IMR-90 (cell line): ENCODE data around the gene MAOA. TPM values are rescaled to one million over a fixed set of nuclear protein-coding genes. Genes with fewer than 3 reads are reported as not detected.

Experiments used
- ATAC-seq: fragments of 200-7000 bp; cut with Tn5 transposase; 2 replicates; pipeline ENCODE4 v1.9.1; 2020; ENCODE audit warnings: low read depth, mild to moderate bottlenecking, moderate library complexity
- BruUV-seq: library from RNA; stranded (reverse); fragments of 400-500 nt; replicated peaks from 2 replicates; lab custom pipeline; 2021; lab: Mats Ljungman, UMichigan
- CTCF ChIA-PET: fragments of 300-600 bp; formaldehyde crosslinking; extraction: SDS; loops from one replicate; lab custom pipeline; 2021; ENCODE audit warnings: antibody characterized with exemption; lab: Yijun Ruan, JAX
- POLR2A ChIA-PET: fragments of 300-600 bp; sonication (Branson Sonifier 250); formaldehyde crosslinking; loops from one replicate; lab custom pipeline; 2022; ENCODE audit warnings: antibody characterized with exemption; ENCODE audit not compliant: unreplicated experiment; lab: Charles Lee
- DNase-seq: peaks from one replicate; pipeline ENCODE4 v3.0.0; 2013
- H2AFZ ChIP-seq: replicated peaks from 2 replicates; pipeline ENCODE3; 2013; ENCODE audit warnings: low read length, mild to moderate bottlenecking; ENCODE audit not compliant: poor library complexity
- H2AK5ac ChIP-seq: 2 replicates; pipeline ENCODE4 v1.6.1; 2013; ENCODE audit warnings: low read depth, low read length, inconsistent platforms
- H2AK9ac ChIP-seq: replicated peaks from 2 replicates; pipeline ENCODE3; 2013; ENCODE audit warnings: mild to moderate bottlenecking, low read depth, low read length, moderate library complexity; ENCODE audit not compliant: poor library complexity
- H2BK120ac ChIP-seq: 2 replicates; pipeline ENCODE4 v1.6.1; 2013; ENCODE audit warnings: low read depth, low read length, inconsistent platforms
- H2BK15ac ChIP-seq: 3 replicates; pipeline ENCODE4 v1.6.1; 2013; ENCODE audit warnings: low read depth, low read length, inconsistent platforms
- H2BK20ac ChIP-seq: 2 replicates; pipeline ENCODE4 v1.6.1; 2013; ENCODE audit warnings: low read depth, mild to moderate bottlenecking, inconsistent platforms, low read length, moderate library complexity
- H2BK5ac ChIP-seq: 2 replicates; pipeline ENCODE4 v1.6.1; 2013; ENCODE audit warnings: mild to moderate bottlenecking, low read depth, low read length, inconsistent platforms; ENCODE audit not compliant: poor library complexity, severe bottlenecking
- H3K14ac ChIP-seq: replicated peaks from 2 replicates; pipeline ENCODE4 v1.6.1; 2013; ENCODE audit warnings: low read depth, low read length, inconsistent platforms
- H3K18ac ChIP-seq: 2 replicates; pipeline ENCODE4 v1.6.1; 2013; ENCODE audit warnings: low read depth, low read length, control low read depth
- H3K23ac ChIP-seq: 2 replicates; pipeline ENCODE4 v1.6.1; 2013; ENCODE audit warnings: low read depth, low read length, inconsistent platforms
- H3K27ac ChIP-seq: 2 replicates; pipeline ENCODE4 v1.5.1; 2013; ENCODE audit warnings: mild to moderate bottlenecking, control low read depth, low read length; ENCODE audit not compliant: insufficient read depth
- H3K27me3 ChIP-seq: 2 replicates; pipeline ENCODE4 v1.6.1; 2013; ENCODE audit warnings: low read length; ENCODE audit not compliant: control insufficient read depth, insufficient read depth
- H3K36me3 ChIP-seq: 2 replicates; pipeline ENCODE4 v1.6.1; 2013; ENCODE audit warnings: low read length, mixed read lengths; ENCODE audit not compliant: control insufficient read depth, insufficient read depth
- H3K4ac ChIP-seq: 2 replicates; pipeline ENCODE4 v1.6.1; 2013; ENCODE audit warnings: low read depth, low read length, inconsistent platforms
- H3K4me1 ChIP-seq: 2 replicates; pipeline ENCODE4 v1.6.1; 2013; ENCODE audit warnings: low read length, mixed read lengths; ENCODE audit not compliant: control insufficient read depth, insufficient read depth
- H3K4me2 ChIP-seq: 2 replicates; pipeline ENCODE4 v1.6.1; 2013; ENCODE audit warnings: low read depth, mild to moderate bottlenecking, control low read depth, low read length, moderate library complexity
- H3K4me3 ChIP-seq: 2 replicates; pipeline ENCODE4 v1.5.1; 2013; ENCODE audit warnings: low read depth, mild to moderate bottlenecking, control low read depth, low read length, moderate library complexity; ENCODE audit not compliant: insufficient read depth
- H3K56ac ChIP-seq: 2 replicates; pipeline ENCODE4 v1.6.1; 2013; ENCODE audit warnings: low read length, inconsistent platforms; ENCODE audit not compliant: insufficient read depth; ENCODE audit errors: extremely low read depth
- H3K79me1 ChIP-seq, 2 experiments: 2 replicates each; pipeline ENCODE4 v1.6.1; 2013; ENCODE audit warnings: low read length in 2 of 2, inconsistent platforms in 1 of 2, low read depth in 1 of 2
- H3K9ac ChIP-seq: 2 replicates; pipeline ENCODE4 v1.6.1; 2013; ENCODE audit warnings: low read depth, low read length, control low read depth
- H3K9me1 ChIP-seq: 2 replicates; pipeline ENCODE4 v1.6.1; 2013; ENCODE audit warnings: low read length, inconsistent platforms; ENCODE audit not compliant: insufficient read depth
- H3K9me3 ChIP-seq: 2 replicates; pipeline ENCODE4 v1.6.1; 2013; ENCODE audit warnings: low read length; ENCODE audit not compliant: control insufficient read depth, insufficient read depth
- H4K20me1 ChIP-seq: 2 replicates; pipeline ENCODE4 v1.6.1; 2013; ENCODE audit warnings: low read length, inconsistent platforms; ENCODE audit not compliant: insufficient read depth
- H4K5ac ChIP-seq: 2 replicates; pipeline ENCODE4 v1.6.1; 2013; ENCODE audit warnings: mild to moderate bottlenecking, low read depth, low read length, control low read depth
- H4K8ac ChIP-seq, 2 experiments: 2 replicates each; pipeline ENCODE4 v1.6.1; 2013; ENCODE audit warnings: low read depth in 2 of 2, low read length in 2 of 2, control low read depth in 1 of 2, inconsistent platforms in 1 of 2
- H4K91ac ChIP-seq: 2 replicates; pipeline ENCODE4 v1.6.1; 2013; ENCODE audit warnings: low read depth, low read length, inconsistent platforms; ENCODE audit not compliant: insufficient read depth
- BHLHE40 ChIP-seq: fragments of 150-350 bp; IDR thresholded peaks from 2 replicates; pipeline ENCODE4 v1.6.1; 2016; ENCODE audit warnings: mild to moderate bottlenecking, low read depth, low read length
- CEBPB ChIP-seq: IDR thresholded peaks from 2 replicates; pipeline ENCODE4 v1.6.1; 2012; ENCODE audit warnings: low read depth, low read length, improper control_type of control experiment
- CHD1 ChIP-seq: IDR thresholded peaks from 2 replicates; pipeline ENCODE4 v1.6.1; 2012; ENCODE audit warnings: low read depth, low read length, improper control_type of control experiment
- FOS ChIP-seq: fragments of 150-350 bp; IDR thresholded peaks from 2 replicates; pipeline ENCODE4 v1.6.1; 2016; ENCODE audit warnings: low read depth, low read length
- MAFK ChIP-seq: IDR thresholded peaks from 2 replicates; pipeline ENCODE4 v1.6.1; 2012; ENCODE audit warnings: low read depth, low read length, improper control_type of control experiment
- MAZ ChIP-seq: IDR thresholded peaks from 2 replicates; pipeline ENCODE4 v1.6.1; 2012; ENCODE audit warnings: low read depth, mild to moderate bottlenecking, low read length, improper control_type of control experiment, moderate library complexity, borderline replicate concordance
- MXI1 ChIP-seq: IDR thresholded peaks from 2 replicates; pipeline ENCODE4 v1.6.1; 2012; ENCODE audit warnings: low read depth, mild to moderate bottlenecking, low read length, moderate library complexity, borderline replicate concordance
- NFE2L2 ChIP-seq: fragments of 150-350 bp; IDR thresholded peaks from 2 replicates; pipeline ENCODE4 v1.6.1; 2016; ENCODE audit warnings: low read depth, mild to moderate bottlenecking, low read length
- POLR2A ChIP-seq: IDR thresholded peaks from 2 replicates; pipeline ENCODE4 v1.6.1; 2012; ENCODE audit warnings: mild to moderate bottlenecking, low read depth, low read length
- RAD21 ChIP-seq: IDR thresholded peaks from 2 replicates; pipeline ENCODE4 v1.6.1; 2012; ENCODE audit warnings: low read length, improper control_type of control experiment
- RCOR1 ChIP-seq: IDR thresholded peaks from 2 replicates; pipeline ENCODE4 v1.6.1; 2012; ENCODE audit warnings: mild to moderate bottlenecking, low read length, improper control_type of control experiment; ENCODE audit not compliant: insufficient replicate concordance
- RFX5 ChIP-seq: IDR thresholded peaks from 2 replicates; pipeline ENCODE4 v1.8.0; 2012; ENCODE audit warnings: low read depth, mild to moderate bottlenecking, low read length, moderate library complexity
- SMC3 ChIP-seq: fragments of 150-350 bp; IDR thresholded peaks from 2 replicates; pipeline ENCODE4 v1.6.1; 2016; ENCODE audit warnings: low read depth, mild to moderate bottlenecking, antibody characterized with exemption, low read length, moderate library complexity
- WGBS, 2 experiments: methylation state at CpG; one replicate each; pipeline versions ENCODE4 v1.1.5 to v1.1.7; 2013; ENCODE audit warnings: missing lambda C conversion rate in 2 of 2; ENCODE audit not compliant: insufficient read length in 1 of 2; ENCODE audit errors: extremely low coverage in 2 of 2; 5-methylcytosine and 5-hydroxymethylcytosine counted together
- dilution Hi-C: fragments of 300-500 bp; cut with HindIII; formaldehyde crosslinking; loops from one replicate; pipeline ENCODE4 v1.14.3; 2018; ENCODE audit warnings: low sequenced_read_pairs; ENCODE audit not compliant: unreplicated experiment
- in situ Hi-C: fragments of 300-500 bp; cut with MboI; formaldehyde crosslinking; loops from 3 replicates; pipeline ENCODE4 v1.14.3; 2019; ENCODE audit warnings: low sequenced_read_pairs, inconsistent platforms, mixed read lengths
- intact Hi-C: fragments of 100-400 bp; cut with micrococcal nuclease; formaldehyde crosslinking; loops from 2 replicates; pipeline ENCODE4 v1.10.0; 2022
- polyA plus RNA-seq, 3 experiments: library from polyadenylated mRNA; depleted of rRNA; stranded (reverse); fragments of >200 nt; gene quantifications; 2 replicates each; pipeline ENCODE4 v1.2.3, GENCODE V29; 2012; ENCODE audit warnings: low replicate concordance in 1 of 3
- total RNA-seq: library from RNA; depleted of rRNA; stranded (reverse); fragments of >200 nt; gene quantifications from 2 replicates; pipeline ENCODE4 v1.2.3, GENCODE V29; 2012
- TF ChIP-seq, protein P1 (sequence below): fragments of 150-350 bp; IDR thresholded peaks from 2 replicates; pipeline ENCODE4 v1.6.1; 2016; ENCODE audit warnings: low read depth, mild to moderate bottlenecking, low read length, moderate library complexity, borderline replicate concordance
- TF ChIP-seq, protein P2 (sequence below): fragments of 150-350 bp; IDR thresholded peaks from 2 replicates; pipeline ENCODE4 v1.6.1; 2017; ENCODE audit warnings: mild to moderate bottlenecking, antibody characterized with exemption, low read length, low read depth
- TF ChIP-seq, protein P3 (sequence below): conservative IDR thresholded peaks from 2 replicates; pipeline ENCODE4 v1.5.1; 2012; ENCODE audit warnings: mild to moderate bottlenecking, low read depth, low read length, improper control_type of control experiment

The MAOA gene
- total and polyA plus RNA-seq, 2 of the 4 experiments (the other 2 are of a cell fraction), result 0.14 to 0.36 TPM

DNA sequence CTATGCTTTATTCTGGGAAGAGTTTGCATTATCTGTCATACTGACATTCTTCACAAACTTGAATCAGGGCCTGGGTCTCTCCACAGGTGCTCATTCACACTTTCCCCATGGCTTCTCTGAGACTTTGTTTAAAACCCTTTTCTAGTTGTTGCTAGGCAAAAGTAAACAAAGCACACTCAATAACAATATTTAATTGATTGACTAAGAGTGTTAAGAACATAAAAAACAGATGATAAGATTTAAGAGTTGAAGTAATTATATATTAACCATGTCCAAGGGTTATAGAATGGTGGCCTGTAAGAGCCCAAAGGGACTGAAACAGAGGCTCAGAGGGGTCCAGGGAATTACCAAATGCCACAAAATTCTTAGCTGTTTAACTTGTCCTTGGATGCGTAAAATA is 7.1 kb downstream of the MAOA start:
- Histone ChIP-seq H3K23ac (no peak overlapping the region), H2AFZ (no peak overlapping the region), H2BK120ac (no peak overlapping the region), H3K36me3 (no peaks in the 10 kb centered on the region), H3K27me3 (no peaks in the 10 kb centered on the region; the same call in 1 of the 2 replicates), H2BK15ac (no peak overlapping the region), H4K5ac (no peak overlapping the region), H3K4me2 (no peak overlapping the region), H4K20me1 (no peaks in the 10 kb centered on the region), H3K9me3 (no peaks in the 10 kb centered on the region), H2AK5ac (no peak overlapping the region), H3K4me1 (no peaks in the 10 kb centered on the region), H3K4ac (no peak overlapping the region), H2BK20ac (no peak overlapping the region), H3K14ac (no peak overlapping the region), H3K27ac (no peak overlapping the region), H3K18ac (no peak overlapping the region), H3K4me3 (no peak overlapping the region), H3K9ac (no peak overlapping the region), H4K91ac (no peak overlapping the region), H3K79me1 (no peaks in the 10 kb centered on the region), H2AK9ac (no peak overlapping the region), H3K56ac (no peak overlapping the region), H4K8ac (no peak overlapping the region), H2BK5ac (no peak overlapping the region), H3K9me1 (no peaks in the 10 kb centered on the region)
- no TSS peak for BruUV-seq
- DNase-seq (no peak), ATAC-seq (no peak)
- TF ChIP-seq SMC3, result no peak
- TF ChIP-seq, protein P1, sequence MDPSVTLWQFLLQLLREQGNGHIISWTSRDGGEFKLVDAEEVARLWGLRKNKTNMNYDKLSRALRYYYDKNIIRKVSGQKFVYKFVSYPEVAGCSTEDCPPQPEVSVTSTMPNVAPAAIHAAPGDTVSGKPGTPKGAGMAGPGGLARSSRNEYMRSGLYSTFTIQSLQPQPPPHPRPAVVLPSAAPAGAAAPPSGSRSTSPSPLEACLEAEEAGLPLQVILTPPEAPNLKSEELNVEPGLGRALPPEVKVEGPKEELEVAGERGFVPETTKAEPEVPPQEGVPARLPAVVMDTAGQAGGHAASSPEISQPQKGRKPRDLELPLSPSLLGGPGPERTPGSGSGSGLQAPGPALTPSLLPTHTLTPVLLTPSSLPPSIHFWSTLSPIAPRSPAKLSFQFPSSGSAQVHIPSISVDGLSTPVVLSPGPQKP, result no peak
- TF ChIP-seq RCOR1, result no peak
- TF ChIP-seq CHD1, result no peak
- no peak for TF ChIP-seq POLR2A
- no peak for TF ChIP-seq BHLHE40
- TF ChIP-seq RFX5, result no peak
- no peak for TF ChIP-seq NFE2L2
- no peak for TF ChIP-seq MAFK
- no peak for TF ChIP-seq MAZ
- TF ChIP-seq RAD21, result no peak
- TF ChIP-seq, protein P2, sequence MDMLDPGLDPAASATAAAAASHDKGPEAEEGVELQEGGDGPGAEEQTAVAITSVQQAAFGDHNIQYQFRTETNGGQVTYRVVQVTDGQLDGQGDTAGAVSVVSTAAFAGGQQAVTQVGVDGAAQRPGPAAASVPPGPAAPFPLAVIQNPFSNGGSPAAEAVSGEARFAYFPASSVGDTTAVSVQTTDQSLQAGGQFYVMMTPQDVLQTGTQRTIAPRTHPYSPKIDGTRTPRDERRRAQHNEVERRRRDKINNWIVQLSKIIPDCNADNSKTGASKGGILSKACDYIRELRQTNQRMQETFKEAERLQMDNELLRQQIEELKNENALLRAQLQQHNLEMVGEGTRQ, result no peak
- TF ChIP-seq MXI1, result no peak
- TF ChIP-seq CEBPB, result no peak
- TF ChIP-seq, protein P3, sequence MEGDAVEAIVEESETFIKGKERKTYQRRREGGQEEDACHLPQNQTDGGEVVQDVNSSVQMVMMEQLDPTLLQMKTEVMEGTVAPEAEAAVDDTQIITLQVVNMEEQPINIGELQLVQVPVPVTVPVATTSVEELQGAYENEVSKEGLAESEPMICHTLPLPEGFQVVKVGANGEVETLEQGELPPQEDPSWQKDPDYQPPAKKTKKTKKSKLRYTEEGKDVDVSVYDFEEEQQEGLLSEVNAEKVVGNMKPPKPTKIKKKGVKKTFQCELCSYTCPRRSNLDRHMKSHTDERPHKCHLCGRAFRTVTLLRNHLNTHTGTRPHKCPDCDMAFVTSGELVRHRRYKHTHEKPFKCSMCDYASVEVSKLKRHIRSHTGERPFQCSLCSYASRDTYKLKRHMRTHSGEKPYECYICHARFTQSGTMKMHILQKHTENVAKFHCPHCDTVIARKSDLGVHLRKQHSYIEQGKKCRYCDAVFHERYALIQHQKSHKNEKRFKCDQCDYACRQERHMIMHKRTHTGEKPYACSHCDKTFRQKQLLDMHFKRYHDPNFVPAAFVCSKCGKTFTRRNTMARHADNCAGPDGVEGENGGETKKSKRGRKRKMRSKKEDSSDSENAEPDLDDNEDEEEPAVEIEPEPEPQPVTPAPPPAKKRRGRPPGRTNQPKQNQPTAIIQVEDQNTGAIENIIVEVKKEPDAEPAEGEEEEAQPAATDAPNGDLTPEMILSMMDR, result no peak
- no peak for TF ChIP-seq FOS
- CTCF ChIA-PET, result no interaction called here
- dilution Hi-C loops (no loop called here), intact Hi-C loops (no loop called here), in situ Hi-C loops (no loop called here)
- WGBS, 2 experiments, result no CpG with 5 or more reads among the region's 1 CpG
- POLR2A ChIA-PET, result no interaction called here
